HG02571 (cell line): Measurements from ENCODE around the gene RHOV.

Source experiments
- ATAC-seq: cut with Tn5 transposase; IDR thresholded peaks from one replicate; pipeline ENCODE4 v1.9.1; 2021; ENCODE audit warnings: mild to moderate bottlenecking, moderate library complexity; ENCODE audit not compliant: unreplicated experiment

The RHOV gene, protein sequence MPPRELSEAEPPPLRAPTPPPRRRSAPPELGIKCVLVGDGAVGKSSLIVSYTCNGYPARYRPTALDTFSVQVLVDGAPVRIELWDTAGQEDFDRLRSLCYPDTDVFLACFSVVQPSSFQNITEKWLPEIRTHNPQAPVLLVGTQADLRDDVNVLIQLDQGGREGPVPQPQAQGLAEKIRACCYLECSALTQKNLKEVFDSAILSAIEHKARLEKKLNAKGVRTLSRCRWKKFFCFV

GRCh38 chr15:40873694-40874561, at the start of gene RHOV:
Gene RHOV, minus strand, starts transcription at chr15:40874234. Its CDS starts 95 bp downstream, at chr15:40874139.
- ATAC-seq: peak; percentile 52

GRCh38 chr15:40923551-40923950, 49.5 kb upstream of the RHOV start:
- ATAC-seq: no peak

- ATAC-seq: no peak
Observed at GRCh38 chr15:40922608-40923005, 48.6 kb upstream of the RHOV start.

DNA sequence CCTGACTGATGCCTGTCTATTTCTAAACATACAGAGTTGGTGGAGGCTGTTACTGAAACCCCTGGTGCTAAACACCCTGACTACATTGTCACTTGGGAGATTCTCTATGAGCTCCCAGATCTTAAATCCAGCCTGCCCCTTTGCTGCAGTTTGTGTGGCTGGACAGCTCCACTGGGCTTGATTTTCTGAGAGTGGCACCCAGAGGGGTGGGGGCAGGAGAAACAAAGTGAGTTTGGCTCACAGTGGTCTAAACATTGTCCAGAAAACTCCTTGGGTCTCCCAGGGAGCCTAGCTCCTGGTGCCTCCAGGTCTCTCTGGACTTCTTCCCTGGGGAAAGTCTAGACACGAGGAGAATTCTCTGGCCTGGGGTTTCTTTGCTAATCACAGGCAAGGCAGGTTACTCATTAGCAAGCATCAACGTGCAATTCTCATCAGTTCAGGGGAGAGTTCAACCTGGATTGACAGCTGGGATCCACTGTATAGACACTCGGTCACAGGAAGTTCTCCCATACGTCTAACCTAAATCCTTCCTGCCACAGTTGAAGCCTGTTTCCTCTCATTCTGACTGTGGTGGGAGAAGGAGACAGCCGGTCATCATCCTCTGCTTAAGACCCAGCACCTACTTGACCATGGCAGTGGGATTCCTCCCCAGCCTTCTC, 48.0 kb upstream of the RHOV start:
- no peak for ATAC-seq

DNA sequence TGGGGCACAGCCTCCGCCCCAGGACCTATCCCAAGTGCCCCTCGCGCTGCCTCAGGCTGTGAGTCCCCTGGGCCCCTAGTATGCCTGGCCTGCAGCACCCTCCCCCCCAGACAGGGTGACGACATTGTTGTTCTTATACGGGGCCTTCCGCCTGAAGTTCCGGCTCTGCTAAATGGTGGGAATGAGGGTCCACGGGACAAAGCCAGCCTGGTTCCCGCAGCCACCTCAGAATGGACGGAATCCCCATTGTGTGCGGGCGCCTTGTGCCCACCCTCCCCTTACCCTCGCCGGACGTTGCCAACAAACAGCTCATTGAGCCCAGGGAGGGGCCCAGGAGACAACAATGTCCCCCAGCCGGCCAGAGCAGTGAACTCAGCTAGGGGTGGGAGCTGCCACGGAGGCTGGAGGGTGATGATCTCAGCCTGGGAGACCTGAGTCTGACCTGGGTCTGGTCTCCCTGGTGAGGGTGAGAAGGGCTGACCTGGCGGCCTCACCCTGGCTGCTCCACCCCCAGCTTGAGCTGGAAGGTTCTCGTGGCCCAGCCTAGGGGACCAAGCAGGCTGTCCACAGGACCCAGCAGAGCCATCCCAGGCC, 44.9 kb upstream of the RHOV start:
- no peak for ATAC-seq

DNA sequence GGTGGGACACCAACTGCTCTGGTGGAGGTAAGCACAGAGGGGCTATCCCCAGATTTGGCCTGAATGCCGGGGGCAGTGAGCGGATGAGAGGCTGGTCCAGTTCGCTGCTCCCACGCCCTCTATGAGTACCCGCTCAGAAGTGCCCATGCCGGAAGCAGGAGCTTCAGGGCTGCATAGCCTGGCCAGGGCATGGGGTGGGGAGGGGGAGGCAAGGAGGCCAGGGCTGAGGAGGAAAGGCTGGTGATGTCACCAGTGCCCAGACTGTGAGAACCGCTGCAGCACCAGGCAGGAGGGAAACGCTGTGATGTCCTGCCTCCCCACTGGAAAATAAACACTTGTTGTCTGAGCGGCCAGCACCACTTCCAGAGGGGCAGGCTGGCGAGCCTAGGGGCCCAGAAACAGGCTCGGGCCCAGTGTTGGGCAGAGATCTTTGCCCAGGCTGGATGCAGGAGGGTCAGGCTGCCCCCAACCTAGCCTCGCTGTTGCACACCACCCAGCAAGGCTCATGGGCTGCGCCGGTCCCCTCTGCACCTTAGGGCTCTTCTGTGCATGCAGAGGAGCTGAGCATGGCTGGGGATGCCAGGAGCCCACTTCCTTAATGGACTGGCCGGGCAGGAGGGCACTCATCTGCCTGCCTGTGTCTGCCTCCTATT, 44.2 kb upstream of the RHOV start:
- no peak for ATAC-seq

DNA sequence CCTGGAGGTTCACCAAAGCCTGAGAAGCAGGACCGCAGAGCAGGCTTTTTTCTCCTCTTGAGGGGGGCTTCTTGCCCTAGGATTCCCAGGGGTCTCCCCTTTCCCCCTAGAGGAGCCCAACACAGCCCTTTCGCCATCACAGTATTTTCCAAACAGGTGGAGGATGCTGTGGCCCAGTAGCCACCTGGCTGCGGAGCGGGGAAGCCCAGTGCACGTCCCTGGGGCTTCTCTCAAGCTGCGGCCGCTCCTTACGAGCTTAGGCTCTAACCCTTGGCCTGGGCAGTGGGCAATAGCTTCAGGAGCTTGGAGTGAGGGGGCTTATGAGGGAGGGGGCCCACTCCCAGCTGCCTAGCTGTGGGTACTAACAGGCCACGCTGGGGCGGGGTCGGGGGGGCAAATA, 43.6 kb upstream of the RHOV start:
- ATAC-seq: no peak

DNA sequence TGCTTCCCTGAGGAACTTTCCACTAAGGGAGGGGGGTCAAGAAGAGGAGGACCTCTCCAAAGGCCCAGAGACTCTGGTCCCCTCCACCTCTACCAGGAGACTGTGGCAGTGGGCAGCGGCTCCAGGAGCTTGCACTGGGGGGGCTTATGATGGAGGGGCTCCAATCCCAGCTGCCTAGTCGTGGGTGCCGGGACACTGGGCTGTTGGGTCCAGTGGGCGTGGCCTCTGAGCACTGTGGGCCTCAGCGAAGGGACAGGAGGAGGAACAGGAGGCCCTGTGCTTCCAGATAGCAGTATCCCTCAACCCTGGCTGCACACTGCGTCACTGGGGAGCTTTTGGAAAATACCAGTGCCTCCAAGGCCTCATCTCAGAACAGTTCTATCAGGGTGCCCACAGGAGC, 41.6 kb upstream of the RHOV start:
- ATAC-seq: no peak

DNA sequence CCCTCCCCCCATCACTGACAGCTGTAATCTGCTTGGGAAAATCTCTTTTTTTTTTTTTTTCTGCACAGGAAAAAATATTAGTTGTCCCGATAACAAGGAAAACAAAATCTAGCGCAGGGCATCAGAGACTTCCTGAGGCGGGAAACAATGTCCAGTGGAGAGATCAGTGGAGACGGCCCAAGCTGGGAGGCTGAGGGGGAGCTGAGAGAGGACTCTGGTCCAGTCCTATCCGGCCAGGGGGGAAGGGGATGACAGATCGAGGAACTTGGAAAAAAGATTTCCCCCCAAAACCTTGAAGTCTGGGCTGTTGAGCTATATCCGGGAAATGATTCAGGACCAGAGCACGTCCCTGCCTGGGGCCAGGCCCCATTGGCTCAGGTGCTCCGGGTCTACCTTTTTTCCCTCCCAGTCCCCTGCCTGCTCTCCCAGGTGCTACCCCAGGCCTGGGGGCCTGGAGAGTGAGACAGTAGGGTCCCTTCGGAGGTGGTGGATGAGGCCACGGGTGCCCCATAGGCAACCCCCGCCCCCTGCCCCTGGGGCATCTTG, 41.2 kb upstream of the RHOV start:
- ATAC-seq: no peak

DNA sequence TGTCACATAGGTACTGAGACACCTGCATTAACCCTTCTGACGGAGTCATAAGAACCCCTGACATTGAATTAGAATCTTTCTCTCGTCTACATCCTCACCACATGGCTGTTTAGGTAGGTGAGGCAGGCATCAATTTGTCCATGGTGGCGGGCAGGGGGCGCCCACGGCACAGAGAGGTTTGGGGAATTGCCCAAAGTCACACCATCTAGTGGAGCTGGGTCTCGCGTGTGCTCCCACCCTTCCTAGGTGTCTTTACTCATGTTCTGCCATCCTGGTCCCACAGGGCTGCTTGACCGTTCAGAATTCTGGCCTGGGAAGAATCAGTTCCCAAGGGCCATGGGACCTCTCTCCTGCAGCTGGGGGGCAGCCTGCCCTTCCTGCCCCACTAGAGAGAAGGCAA, 40.5 kb upstream of the RHOV start:
- ATAC-seq: no peak

DNA sequence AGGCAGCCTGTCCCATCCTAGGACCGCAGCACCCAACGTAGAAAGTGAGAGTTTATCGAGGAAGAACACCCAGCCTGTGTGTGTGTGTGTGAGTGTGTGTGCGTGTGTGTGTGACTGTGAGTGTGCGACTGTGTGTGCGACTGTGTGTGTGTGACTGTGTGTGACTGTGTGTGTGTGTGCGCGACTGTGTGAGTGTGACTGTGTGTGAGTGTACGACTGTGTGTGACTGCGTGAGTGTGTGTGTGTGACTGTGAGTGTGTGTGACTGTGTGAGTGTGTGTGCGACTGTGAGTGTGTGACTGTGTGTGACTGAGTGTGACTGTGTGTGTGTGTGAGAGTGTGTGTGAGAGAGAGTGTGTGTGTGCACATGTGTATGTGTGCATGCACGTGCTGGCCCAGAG, 40.0 kb upstream of the RHOV start:
- no peak for ATAC-seq

DNA sequence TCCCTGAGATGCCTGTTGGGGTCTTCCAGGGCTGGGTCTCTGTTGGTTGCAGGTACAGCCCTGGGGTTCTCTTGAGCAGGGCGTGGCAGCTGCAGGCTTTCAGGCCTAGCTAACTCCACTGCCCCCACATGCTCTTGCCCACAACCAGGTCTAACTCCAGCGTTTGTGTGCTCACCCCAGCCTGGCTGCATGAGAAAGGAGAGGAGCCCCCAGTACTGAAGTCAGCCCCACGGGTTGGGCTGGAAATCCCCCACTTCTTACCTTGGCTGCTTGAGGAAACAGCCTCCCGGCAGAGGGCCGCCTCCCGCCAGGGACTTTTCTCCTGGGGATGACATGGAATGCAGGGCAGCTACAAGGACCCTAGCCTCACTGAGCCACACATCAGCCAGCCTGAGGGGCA, 38.4 kb upstream of the RHOV start:
- no peak for ATAC-seq

GRCh38 chr15:40911693-40912092, 37.7 kb upstream of the RHOV start:
- ATAC-seq: no peak

DNA sequence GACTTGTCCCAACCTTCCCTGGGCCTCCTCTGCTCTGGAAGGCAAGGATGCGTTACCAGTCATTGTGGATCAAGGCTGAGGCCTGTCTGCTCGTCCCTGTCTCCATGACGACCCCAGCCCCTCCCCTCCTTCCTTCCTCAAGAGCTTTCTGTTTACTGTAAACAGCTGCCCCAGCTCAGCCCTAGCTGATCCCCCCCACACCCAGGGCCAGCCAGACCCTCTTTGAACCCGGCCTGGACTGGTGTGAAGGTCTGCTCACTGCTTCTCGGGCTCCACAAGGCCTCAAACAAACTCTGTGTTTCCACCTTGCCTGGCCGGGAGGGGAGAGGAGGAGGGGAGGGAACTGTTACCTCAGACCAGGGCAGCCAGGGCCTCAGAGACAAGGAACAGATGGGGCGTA, 37.1 kb upstream of the RHOV start:
- ATAC-seq: no peak

DNA sequence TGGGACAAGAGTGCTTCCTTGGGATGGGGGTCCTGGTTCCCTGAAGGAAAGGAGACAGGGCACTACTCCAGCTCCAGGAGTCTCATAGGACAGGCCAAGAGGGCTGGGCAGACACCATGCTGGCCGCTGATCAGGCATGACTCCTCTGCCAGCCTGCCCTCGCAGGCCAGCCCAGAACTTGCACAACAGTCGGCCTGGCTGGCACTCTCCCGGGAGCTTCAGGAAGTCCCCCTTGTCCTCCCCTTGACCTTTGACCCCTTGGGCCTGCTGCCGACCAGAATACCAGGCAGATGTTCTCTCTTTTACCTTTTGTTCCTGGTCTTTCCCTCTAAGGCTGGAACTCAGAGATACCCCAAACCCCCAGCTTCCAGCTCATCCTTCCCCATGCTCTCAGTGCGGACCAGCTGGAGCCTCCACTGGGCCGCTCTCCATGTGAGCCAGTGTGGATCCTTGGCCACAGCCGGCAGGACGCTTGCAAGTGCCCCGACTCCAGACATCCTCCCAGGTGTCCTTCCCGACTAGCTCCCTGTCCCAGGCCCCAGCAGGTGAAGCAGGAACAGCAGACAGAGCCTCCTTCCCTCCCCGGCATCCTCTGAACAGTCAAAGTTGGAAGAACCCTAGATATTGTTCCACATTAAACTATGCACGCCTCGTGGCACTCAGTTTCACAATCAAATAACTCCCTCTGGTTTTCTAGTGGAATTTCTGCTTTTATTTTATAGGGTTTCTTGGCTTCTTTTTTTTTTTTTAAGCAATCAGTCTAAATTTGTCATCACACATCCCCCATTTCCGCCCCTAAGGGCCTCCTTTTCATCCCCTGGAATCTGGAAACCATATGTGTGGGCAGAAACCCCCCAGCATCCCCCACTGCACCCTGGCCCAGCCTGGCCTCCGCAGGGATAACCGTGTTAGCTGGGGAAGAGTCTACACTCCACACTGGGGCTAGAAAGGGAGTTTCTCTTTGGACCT, 35.9 kb upstream of the RHOV start:
- ATAC-seq: no peak

GRCh38 chr15:40908095-40908494, 34.1 kb upstream of the RHOV start:
- ATAC-seq: no peak

DNA sequence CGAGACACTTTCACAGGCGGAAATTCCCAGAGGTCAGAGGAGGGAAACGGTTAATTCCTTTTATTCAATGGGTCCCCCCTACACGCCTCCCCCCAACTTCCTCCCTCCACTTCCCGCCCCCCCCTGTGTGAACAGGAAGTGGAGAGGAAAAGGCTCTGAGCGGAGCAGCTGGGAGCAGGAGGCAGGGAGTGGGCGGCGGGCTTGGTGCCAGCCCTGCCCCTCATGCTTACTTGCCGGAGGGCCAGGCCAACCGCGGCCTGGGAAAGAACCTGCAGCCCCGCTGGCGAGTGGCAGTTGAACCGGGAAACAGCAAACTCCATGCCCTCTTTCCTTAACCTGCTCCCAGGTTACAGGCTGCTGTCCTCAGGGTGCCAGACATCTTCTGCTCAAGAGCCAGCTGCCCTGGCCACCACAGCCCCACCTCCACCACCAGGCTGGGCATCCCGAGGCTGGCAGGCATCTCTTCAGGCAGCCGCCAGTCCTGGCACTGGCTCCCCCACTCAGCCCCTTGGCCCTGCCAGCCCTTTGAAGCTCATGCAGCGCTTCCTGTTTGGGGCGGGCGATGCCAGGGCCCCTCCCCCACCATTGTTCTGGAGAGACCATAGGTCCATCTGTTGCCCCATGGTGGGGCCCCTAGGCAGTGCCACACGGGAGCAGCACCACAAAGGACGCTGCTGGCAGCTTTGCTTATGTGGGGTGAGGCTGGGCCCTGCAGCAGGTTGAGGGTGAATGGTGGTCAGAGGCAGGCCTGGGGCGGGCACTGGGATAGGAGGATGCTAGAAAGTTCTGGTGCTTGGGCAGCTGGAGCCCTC, 33.2 kb upstream of the RHOV start:
- ATAC-seq: no peak

DNA sequence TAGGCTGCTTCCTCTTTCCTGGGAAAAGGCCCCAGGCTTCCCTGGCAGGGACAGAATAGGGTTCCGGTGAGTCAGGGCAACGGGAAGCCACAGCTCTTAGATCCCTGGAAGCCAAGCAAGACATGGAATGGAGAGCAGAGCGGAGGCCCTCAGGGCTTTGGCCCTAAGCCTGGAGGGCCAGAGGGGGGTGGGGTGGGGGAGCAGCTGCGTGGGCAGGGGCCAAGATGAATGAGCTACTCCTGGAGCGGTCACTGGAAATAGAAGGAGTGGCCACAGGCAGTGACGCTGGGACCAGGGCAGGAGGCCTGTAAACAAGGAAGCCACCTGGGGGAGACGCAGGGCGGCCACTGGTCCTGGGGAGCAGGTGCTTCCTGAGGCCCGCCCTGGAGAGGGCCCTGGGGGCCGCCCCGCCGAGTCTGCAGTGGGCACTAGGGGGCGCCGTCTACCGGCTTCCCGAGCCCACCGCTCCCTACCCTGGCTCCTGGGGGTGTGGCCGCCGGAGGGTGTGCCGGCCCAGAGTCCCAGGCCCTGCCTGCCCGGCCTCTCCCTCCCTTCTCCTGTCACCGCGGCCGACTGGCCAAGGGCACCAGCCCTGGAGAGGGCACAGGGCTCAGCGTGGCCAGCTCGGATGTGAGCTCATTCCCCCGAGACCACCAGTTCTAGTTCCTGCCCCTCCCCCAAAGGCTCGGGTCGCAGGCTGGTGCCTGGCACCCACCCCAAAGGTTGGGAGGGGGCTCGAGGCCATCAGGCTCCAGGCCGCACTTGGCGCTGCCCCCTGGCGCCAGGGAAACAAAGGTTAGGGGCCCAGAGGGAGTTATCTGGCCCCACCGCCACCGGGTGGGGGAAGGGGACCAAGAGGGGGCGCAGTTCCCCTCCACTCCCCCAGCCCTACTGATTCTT, 32.3 kb upstream of the RHOV start:
- ATAC-seq: peak; percentile 57
